Measurements from ENCODE around the gene CHD9.

GRCh38 chr16:53209877-53210276 lies 155.1 kb downstream of the CHD9 start:
- no peak for TF ChIP-seq EP300 (IDR thresholded peaks at IDR 0.05)
- no peak for TF ChIP-seq CTCF (IDR thresholded peaks at IDR 0.05)
